Measurements from ENCODE around the gene GAN.

GAN gene

DNA sequence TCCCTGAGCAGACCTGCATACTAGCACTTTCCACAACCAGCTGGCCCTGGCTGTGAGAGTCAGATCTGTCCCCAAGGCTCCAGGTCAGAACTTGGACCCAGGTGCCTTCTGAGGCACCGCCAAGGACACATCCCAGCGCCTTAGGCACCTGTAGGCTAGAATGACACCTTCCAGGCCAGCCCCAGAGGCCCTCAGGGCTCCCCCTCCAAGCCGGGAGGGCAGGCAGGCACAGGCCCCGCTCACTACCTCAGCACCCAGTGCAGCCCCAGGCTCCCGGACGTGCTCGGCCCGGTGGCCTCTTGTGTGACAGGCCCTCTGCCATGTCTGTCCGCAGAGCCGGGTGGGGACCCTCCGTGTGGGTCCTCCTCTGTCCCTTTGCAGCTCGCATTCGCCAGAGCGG, 73.6 kb downstream of the GAN start:
- TF ChIP-seq, protein P1, sequence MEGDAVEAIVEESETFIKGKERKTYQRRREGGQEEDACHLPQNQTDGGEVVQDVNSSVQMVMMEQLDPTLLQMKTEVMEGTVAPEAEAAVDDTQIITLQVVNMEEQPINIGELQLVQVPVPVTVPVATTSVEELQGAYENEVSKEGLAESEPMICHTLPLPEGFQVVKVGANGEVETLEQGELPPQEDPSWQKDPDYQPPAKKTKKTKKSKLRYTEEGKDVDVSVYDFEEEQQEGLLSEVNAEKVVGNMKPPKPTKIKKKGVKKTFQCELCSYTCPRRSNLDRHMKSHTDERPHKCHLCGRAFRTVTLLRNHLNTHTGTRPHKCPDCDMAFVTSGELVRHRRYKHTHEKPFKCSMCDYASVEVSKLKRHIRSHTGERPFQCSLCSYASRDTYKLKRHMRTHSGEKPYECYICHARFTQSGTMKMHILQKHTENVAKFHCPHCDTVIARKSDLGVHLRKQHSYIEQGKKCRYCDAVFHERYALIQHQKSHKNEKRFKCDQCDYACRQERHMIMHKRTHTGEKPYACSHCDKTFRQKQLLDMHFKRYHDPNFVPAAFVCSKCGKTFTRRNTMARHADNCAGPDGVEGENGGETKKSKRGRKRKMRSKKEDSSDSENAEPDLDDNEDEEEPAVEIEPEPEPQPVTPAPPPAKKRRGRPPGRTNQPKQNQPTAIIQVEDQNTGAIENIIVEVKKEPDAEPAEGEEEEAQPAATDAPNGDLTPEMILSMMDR (conservative IDR thresholded peaks at IDR 0.05): no peak
- no peak for TF ChIP-seq ZFX (IDR thresholded peaks at IDR 0.05)
- H3K27ac ChIP-seq: no peak overlapping the region

- H3K27ac ChIP-seq: no peak overlapping the region
- TF ChIP-seq, protein P1 (conservative IDR thresholded peaks at IDR 0.05): no peak
- TF ChIP-seq ZFX (IDR thresholded peaks at IDR 0.05): no peak
Observed at GRCh38 chr16:81390840-81391239, 76.1 kb downstream of the GAN start.

DNA sequence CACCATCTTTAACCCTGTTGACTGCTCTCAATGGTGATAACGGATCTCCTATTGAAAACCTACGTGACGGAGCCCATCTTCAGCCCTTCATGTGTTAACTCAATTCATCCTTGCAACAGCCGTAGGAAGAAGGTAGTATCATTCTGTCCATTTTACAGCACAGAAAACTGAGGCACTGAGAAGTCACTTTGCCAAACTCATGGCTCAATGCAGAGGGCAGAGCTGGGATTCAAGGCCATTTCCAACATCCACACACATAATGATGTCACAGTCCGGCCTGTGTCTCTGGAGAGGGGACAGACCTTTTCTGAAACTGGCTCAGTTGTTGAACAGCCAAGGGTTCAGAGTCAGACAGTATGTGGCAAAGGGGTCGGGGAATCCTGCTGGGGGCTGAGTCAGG, 77.2 kb downstream of the GAN start:
- no peak overlapping the region for H3K27ac ChIP-seq
- TF ChIP-seq, protein P1 (conservative IDR thresholded peaks at IDR 0.05): no peak
- no peak for TF ChIP-seq ZFX (IDR thresholded peaks at IDR 0.05)

- no peak overlapping the region for H3K27ac ChIP-seq
- TF ChIP-seq, protein P1 (conservative IDR thresholded peaks at IDR 0.05): no peak
- TF ChIP-seq ZFX (IDR thresholded peaks at IDR 0.05): no peak
Observed at GRCh38 chr16:81394416-81394815, 79.7 kb downstream of the GAN start.

DNA sequence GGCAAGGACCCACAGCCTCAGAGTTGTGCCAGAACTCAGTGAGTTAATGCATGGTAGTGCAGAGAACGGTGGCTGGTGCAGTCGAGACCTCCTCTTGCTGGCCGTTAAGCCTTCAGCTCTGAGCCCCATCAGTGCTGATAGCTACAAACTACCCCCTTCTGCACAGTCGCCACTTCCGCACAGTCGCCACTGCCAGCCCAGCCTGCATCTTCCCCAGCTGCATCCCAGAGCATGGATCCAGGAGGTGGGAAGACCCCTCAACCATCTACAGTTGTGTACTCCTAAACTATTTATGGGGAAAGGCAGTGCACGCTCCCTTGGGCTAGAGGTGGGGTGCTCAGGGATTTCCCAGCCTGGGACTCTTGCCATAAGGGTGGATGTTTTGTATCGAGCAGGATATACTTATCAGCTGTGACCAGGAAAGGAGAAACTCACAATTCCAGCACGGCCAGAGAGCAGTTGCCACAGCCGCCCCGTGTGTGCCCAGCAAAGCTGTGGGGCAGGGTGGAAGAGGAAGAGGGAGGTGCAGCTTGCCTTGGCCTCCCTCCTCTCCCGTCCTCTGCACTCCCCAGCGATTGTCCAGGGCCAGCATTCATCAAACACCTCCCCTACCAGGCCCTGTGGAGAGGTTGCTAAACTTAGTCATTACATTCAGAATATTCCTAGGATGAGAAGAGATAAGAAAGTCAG, 80.3 kb downstream of the GAN start:
- H3K27ac ChIP-seq: no peak overlapping the region
- TF ChIP-seq ZFX (IDR thresholded peaks at IDR 0.05): no peak
- TF ChIP-seq, protein P1 (conservative IDR thresholded peaks at IDR 0.05): no peak

DNA sequence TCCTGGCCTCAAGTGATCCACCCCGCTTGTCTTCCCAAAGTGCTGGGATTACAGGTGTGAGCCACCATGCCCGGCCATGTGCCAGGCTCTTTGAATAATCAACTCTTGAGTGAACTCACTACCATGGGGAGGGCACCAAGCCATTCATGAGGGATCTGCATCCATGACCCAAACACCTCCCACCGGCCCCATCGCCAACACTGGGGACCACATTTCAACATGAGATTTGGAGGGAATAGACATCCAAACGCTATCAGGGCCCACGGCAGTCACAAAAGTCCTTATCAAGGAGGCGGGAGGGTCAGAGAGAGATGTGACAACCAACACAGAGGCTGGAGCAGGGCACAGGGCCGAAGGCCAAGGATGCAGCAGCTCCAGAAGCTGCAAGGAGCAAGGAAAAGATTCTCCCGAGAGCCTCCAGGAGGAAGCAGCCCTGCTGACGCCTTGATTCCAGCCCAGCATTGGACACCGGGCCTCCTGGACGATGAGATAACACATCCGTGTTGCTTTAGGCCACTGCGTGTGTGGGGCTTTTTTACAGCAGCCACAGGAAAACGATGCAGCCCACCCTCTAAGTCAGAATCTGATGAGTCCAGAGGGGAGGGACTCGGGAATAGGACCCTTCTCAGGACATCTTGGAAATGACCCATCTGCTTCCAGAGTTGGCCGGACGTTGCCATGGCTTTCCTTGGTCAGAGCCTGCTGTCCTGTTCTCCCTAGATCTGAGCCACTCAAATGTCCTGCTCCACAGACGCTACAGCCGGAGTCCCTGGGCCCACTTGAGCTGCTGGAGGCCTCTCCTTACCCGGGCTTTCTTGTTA, 82.5 kb downstream of the GAN start:
- TF ChIP-seq, protein P1 (conservative IDR thresholded peaks at IDR 0.05): no peak
- no peak for TF ChIP-seq ZFX (IDR thresholded peaks at IDR 0.05)
- no peak overlapping the region for H3K27ac ChIP-seq

DNA sequence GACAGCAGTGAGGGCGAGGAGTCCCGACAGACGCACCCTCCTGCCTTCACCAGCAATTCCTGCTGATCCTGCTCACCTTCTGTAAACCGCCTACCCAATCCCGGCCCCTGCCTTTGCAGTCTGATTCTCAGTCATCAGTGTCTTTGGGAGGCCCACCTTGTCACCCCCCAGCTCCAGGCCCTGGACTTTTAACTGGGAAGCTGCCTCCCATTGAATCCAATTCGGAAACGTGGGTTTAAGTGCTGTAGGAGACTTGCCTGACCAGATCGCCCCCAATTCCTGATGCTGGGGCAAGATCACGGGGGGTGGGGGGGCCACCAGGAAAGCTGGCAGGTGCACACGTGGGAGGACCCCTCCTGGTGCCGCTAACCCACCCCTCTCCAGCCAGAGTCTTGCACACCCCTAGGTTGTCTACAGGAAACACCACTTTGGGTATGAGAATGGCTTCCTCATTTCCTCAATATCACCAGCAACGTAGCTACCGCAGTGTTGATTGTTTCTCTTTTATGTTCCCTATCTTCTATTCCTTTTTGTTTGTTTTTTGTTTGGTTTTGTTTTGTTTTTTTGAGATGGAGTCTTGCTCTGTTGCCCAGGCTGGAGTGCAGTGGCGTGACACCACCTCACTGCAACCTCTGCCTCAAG, 83.2 kb downstream of the GAN start:
- TF ChIP-seq, protein P1 (conservative IDR thresholded peaks at IDR 0.05): no peak
- no peak for TF ChIP-seq ZFX (IDR thresholded peaks at IDR 0.05)

More for the DNA sequence above, 83.2 kb downstream of the GAN start:
- no peak overlapping the region for H3K27ac ChIP-seq
